Measurements from ENCODE around the gene SYT7. TPM values are rescaled to one million over a fixed set of nuclear protein-coding genes. Genes with fewer than 3 reads are reported as not detected.

The SYT7 gene
- total and polyA plus RNA-seq, 2 of the 8 experiments (the other 6 are each of a cell fraction or from before 2014, with no cell fraction given) = 9.6 to 10.5 TPM

DNA sequence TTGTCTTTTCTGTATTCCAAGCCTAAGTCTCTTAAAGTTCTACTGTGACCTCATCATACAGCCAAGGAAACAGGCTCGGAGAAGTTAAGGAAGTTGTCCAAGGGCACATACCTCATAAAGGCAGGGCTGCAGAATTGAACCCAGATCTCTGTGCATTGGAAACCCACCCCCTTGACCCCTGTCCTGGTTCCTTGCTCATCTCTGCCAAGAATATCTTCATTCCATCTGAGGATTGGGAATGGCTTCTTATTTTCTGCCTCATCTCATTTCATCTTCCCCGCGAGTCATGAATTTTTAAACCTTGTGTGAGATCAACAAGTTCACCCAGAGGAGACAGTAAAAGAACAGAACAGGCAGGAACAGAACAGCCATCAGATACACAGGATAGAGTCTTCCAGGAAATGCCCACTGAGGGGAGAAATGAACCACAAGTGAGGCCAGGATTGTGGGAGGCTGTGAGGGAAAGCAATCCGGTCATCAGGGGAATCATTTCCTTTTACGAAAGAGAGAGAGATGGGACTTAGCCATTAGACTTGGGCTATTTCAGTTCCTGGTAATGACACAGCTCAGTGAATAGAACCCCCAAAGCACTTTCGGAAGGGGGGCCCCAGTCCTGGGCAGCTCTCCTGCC lies 106.7 kb downstream of the SYT7 start (continued):
- no peak for TF ChIP-seq CHD7 (IDR thresholded peaks at IDR 0.05; ENCODE audit: insufficient replicate concordance, low read length)
- TF ChIP-seq, protein P1, sequence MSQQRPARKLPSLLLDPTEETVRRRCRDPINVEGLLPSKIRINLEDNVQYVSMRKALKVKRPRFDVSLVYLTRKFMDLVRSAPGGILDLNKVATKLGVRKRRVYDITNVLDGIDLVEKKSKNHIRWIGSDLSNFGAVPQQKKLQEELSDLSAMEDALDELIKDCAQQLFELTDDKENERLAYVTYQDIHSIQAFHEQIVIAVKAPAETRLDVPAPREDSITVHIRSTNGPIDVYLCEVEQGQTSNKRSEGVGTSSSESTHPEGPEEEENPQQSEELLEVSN (IDR thresholded peaks at IDR 0.05) = no peak
- TF ChIP-seq SRF (IDR thresholded peaks at IDR 0.05; ENCODE audit: low read depth, low read length) = no peak
- TF ChIP-seq CBX5 (IDR thresholded peaks at IDR 0.05; ENCODE audit: low read depth, low read length) = no peak

Measured in H1 (cell line).